Sigmoid colon (tissue), 4 donors: ENCODE data around the gene ESYT1.

Experiments used
- POLR2A ChIP-seq, 2 donors: fragments of 450-650 bp; IDR thresholded peaks; one replicate each; pipeline ENCODE4 v1.6.1; 2016; ENCODE audit warnings: antibody characterized with exemption in 2 of 2, mild to moderate bottlenecking in 2 of 2, moderate library complexity in 2 of 2
- POLR2AphosphoS5 ChIP-seq, 4 donors: sonication (generic); formaldehyde crosslinking; IDR thresholded peaks; one replicate each; pipeline ENCODE4 v1.6.1; 2017; ENCODE audit warnings: antibody characterized with exemption in 4 of 4
- TF ChIP-seq, protein P1 (sequence below), 4 experiments: fragments of 450-650 bp in 3 of 4; fragments of 200-600 bp in 1 of 4; IDR thresholded peaks; one replicate each; pipeline ENCODE4 v1.5.1; 2016 to 2019; ENCODE audit warnings: antibody characterized with exemption in 4 of 4, mild to moderate bottlenecking in 3 of 4, moderate library complexity in 2 of 4

DNA sequence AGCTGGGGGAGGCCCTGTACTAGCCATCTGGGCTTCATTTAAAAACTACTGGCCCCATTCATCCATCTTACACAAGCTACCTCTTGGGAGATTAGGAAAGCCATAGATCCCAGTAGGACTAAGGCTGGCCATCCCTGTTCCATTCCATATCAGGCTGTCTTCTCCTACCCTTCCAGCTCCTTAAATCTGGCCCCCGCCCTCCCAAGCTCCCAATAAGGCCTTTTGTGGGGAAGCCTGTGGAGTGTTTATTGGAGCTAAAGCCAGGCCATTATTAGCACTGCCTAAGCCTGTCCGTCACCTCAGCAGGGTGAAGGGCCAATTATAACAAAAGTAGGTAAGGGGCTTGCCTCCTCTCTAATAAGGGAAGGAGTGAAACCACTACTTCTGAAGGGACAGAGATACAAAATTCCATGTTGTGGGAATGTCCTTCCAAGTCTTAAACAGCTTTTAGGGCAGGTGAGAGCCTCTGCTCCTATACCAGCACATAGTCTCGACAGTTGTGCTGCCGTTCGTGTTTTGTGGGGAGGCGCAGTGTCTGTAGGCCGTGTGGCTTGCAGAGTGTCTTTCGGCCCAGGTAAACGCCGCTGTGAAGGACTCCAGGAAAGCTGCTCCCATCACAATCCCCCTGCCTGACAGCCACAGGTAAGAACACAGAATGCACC is 33.8 kb downstream of the ESYT1 start:
- TF ChIP-seq POLR2AphosphoS5 (IDR thresholded peaks at IDR 0.05) (peak in 3 of 4 donors; percentile 44 to 69 (median 49)), POLR2A (IDR thresholded peaks at IDR 0.05) (peak in 1 of 2 donors; percentile 14)
- TF ChIP-seq, protein P1, sequence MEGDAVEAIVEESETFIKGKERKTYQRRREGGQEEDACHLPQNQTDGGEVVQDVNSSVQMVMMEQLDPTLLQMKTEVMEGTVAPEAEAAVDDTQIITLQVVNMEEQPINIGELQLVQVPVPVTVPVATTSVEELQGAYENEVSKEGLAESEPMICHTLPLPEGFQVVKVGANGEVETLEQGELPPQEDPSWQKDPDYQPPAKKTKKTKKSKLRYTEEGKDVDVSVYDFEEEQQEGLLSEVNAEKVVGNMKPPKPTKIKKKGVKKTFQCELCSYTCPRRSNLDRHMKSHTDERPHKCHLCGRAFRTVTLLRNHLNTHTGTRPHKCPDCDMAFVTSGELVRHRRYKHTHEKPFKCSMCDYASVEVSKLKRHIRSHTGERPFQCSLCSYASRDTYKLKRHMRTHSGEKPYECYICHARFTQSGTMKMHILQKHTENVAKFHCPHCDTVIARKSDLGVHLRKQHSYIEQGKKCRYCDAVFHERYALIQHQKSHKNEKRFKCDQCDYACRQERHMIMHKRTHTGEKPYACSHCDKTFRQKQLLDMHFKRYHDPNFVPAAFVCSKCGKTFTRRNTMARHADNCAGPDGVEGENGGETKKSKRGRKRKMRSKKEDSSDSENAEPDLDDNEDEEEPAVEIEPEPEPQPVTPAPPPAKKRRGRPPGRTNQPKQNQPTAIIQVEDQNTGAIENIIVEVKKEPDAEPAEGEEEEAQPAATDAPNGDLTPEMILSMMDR (IDR thresholded peaks at IDR 0.05): no peak
